Thyroid gland (tissue), 4 donors: Measurements from ENCODE around the gene SEC16B.

Source experiments
- CTCF ChIP-seq, 6 experiments: fragments of 200-600 bp in 3 of 6; fragments of 450-650 bp in 3 of 6; sonication (generic) in 3 of 6; IDR thresholded peaks; one replicate each; pipeline ENCODE4 v1.5.1; 2016 to 2019; ENCODE audit warnings: antibody characterized with exemption in 6 of 6, mild to moderate bottlenecking in 2 of 6, inconsistent platforms in 1 of 6, moderate library complexity in 1 of 6
- POLR2A ChIP-seq, 2 donors: fragments of 450-650 bp; IDR thresholded peaks; one replicate each; pipeline ENCODE4 v1.6.1; 2017; ENCODE audit warnings: antibody characterized with exemption in 2 of 2, mild to moderate bottlenecking in 2 of 2, moderate library complexity in 1 of 2

- TF ChIP-seq CTCF (IDR thresholded peaks at IDR 0.05): no peak
- TF ChIP-seq POLR2A (IDR thresholded peaks at IDR 0.05): no peak
These were observed 4.6 kb downstream of the SEC16B start for GRCh38 chr1:177965293-177965692.
